22Rv1 (cell line): ENCODE data around the gene AGTPBP1.

Source experiments
- CTCF ChIP-seq: fragments of 450-650 bp; IDR thresholded peaks from 2 replicates; pipeline ENCODE4 v1.5.1; 2017; ENCODE audit warnings: mild to moderate bottlenecking
- ZFX ChIP-seq: fragments of 450-650 bp; IDR thresholded peaks from 2 replicates; pipeline ENCODE4 v1.6.1; 2017; ENCODE audit warnings: antibody characterized with exemption, borderline replicate concordance

GRCh38 chr9:85744480-85744879, 2.7 kb upstream of the AGTPBP1 start:
- no peak for TF ChIP-seq CTCF
- no peak for TF ChIP-seq ZFX
